K562 (cell line): ENCODE measurements around the gene MYH11. TPM values are rescaled to one million over a fixed set of nuclear protein-coding genes. Genes with fewer than 3 reads are reported as not detected.

ENCODE experiments used
- CHCHD3 ChIP-seq: fragments of 250-450 bp; sonication (Bioruptor Pico); IDR thresholded peaks from 2 replicates; pipeline ENCODE4 v2.1.2; 2022; ENCODE audit warnings: mild to moderate bottlenecking
- FUS ChIP-seq: fragments of 200-400 bp; formaldehyde crosslinking; optimal IDR thresholded peaks from 2 replicates; pipeline ENCODE3; 2017; ENCODE audit warnings: low read depth, low read length
- HBP1 ChIP-seq: fragments of 450-650 bp; formaldehyde crosslinking; IDR thresholded peaks from 2 replicates; pipeline ENCODE4 v1.4.0; 2022; ENCODE audit warnings: missing genetic modification characterization
- NFIC ChIP-seq: fragments of 450-650 bp; IDR thresholded peaks from 2 replicates; pipeline ENCODE4 v1.6.1; 2017; ENCODE audit warnings: mild to moderate bottlenecking, inconsistent platforms
- SREBF1 ChIP-seq: fragments of 150-350 bp; IDR thresholded peaks from 2 replicates; pipeline ENCODE4 v1.6.1; 2014; ENCODE audit warnings: antibody characterized with exemption, low read depth, low read length, borderline replicate concordance
- SRF ChIP-seq, 2 experiments: fragments of 250-450, 450-650 bp in 1 of 2; sonication (Bioruptor Pico) in 1 of 2; sonication (generic) in 1 of 2; formaldehyde crosslinking; IDR thresholded peaks; 2 replicates each; pipeline versions ENCODE4 v1.5.0 to v1.5.1; 2020 to 2022; ENCODE audit warnings: mild to moderate bottlenecking in 1 of 2, missing genetic modification reagents in 1 of 2
- ZNF699 ChIP-seq: fragments of 250-450 bp; sonication (Bioruptor Pico); IDR thresholded peaks from 2 replicates; pipeline ENCODE4 v1.8.0; 2021; ENCODE audit warnings: mild to moderate bottlenecking, moderate library complexity; ENCODE audit not compliant: insufficient replicate concordance
- ZNF785 ChIP-seq: fragments of 250-450 bp; sonication (Bioruptor Pico); IDR thresholded peaks from 2 replicates; pipeline ENCODE4 v1.4.0; 2020; ENCODE audit warnings: mild to moderate bottlenecking
- polyA plus RNA-seq, 8 experiments: library from polyadenylated mRNA; depleted of rRNA in 4 of 8; stranded (reverse) in 5 of 8; unstranded in 3 of 8; fragments of >200 nt; fragmentation: Nextera tagmentation in 2 of 8; fragmentation: Illumina TruSeq in 1 of 8; extraction: Ambion mirVana in 2 of 8; extraction: Trizol in 1 of 8; gene quantifications; 2 replicates each; pipeline versions ENCODE4 v1.2.1 to v1.2.3, GENCODE V29; 2011 to 2014; ENCODE audit warnings: inconsistent platforms in 1 of 8, missing spikeins in 1 of 8
- total RNA-seq, 7 experiments: library from RNA; depleted of rRNA in 6 of 7; stranded (reverse); fragments of >200 nt in 6 of 7; fragmentation: Illumina TruSeq in 2 of 7; extraction: Trizol in 2 of 7; gene quantifications; 2 replicates each; pipeline versions ENCODE4 v1.2.1 to v1.2.3, GENCODE V29; 2011 to 2021; ENCODE audit warnings: low replicate concordance in 1 of 7
- TF ChIP-seq, protein P1 (sequence below): fragments of 150-350 bp; IDR thresholded peaks from 2 replicates; pipeline ENCODE4 v1.6.1; 2014; ENCODE audit warnings: low read depth, mild to moderate bottlenecking, low read length, borderline replicate concordance

The MYH11 gene
- total and polyA plus RNA-seq, 9 of the 15 experiments (the other 6 are each of a cell fraction or from before 2014, with no cell fraction given), result 0.05 to 0.47 (median 0.08) TPM; not detected in 5

GRCh38 chr16:15857724-15858560 lies 1.1 kb upstream of the MYH11 start (continued):
- TF ChIP-seq, protein P1, sequence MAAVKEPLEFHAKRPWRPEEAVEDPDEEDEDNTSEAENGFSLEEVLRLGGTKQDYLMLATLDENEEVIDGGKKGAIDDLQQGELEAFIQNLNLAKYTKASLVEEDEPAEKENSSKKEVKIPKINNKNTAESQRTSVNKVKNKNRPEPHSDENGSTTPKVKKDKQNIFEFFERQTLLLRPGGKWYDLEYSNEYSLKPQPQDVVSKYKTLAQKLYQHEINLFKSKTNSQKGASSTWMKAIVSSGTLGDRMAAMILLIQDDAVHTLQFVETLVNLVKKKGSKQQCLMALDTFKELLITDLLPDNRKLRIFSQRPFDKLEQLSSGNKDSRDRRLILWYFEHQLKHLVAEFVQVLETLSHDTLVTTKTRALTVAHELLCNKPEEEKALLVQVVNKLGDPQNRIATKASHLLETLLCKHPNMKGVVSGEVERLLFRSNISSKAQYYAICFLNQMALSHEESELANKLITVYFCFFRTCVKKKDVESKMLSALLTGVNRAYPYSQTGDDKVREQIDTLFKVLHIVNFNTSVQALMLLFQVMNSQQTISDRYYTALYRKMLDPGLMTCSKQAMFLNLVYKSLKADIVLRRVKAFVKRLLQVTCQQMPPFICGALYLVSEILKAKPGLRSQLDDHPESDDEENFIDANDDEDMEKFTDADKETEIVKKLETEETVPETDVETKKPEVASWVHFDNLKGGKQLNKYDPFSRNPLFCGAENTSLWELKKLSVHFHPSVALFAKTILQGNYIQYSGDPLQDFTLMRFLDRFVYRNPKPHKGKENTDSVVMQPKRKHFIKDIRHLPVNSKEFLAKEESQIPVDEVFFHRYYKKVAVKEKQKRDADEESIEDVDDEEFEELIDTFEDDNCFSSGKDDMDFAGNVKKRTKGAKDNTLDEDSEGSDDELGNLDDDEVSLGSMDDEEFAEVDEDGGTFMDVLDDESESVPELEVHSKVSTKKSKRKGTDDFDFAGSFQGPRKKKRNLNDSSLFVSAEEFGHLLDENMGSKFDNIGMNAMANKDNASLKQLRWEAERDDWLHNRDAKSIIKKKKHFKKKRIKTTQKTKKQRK, result no peak
- TF ChIP-seq HBP1 (CRISPR knock-in tag), result no peak
- TF ChIP-seq NFIC, result peak; percentile 32; the same call in 1 of the 2 replicates
- TF ChIP-seq SREBF1, result no peak
- no peak for TF ChIP-seq ZNF699
- TF ChIP-seq FUS, result no peak
- no peak for TF ChIP-seq CHCHD3 (CRISPR knock-in tag)
- no peak for TF ChIP-seq ZNF785 (CRISPR knock-in tag)
- no peak for TF ChIP-seq SRF (CRISPR knock-in tag; IDR thresholded peaks at IDR 0.05)
